SU-DHL-6 (cell line): Measurements from ENCODE around the gene HHAT.

Experiments used
- H2AFZ ChIP-seq: fragments of 200-600 bp; sonication (generic); 2 replicates; pipeline ENCODE4 v1.6.1; 2014; ENCODE audit warnings: low read depth, mild to moderate bottlenecking, moderate library complexity, mixed read lengths, antibody characterized with exemption, low read length; ENCODE audit not compliant: severe bottlenecking
- H3F3A ChIP-seq: fragments of 200-600 bp; shearing (Covaris generic); 2 replicates; pipeline ENCODE4 v1.6.0; 2016; ENCODE audit warnings: antibody characterized with exemption, mild to moderate bottlenecking; ENCODE audit not compliant: insufficient read depth
- H3K27ac ChIP-seq: fragments of 200-600 bp; sonication (generic); 2 replicates; pipeline ENCODE4 v1.5.1; 2016; ENCODE audit warnings: low read depth, mild to moderate bottlenecking, low read length, moderate library complexity, mixed read lengths
- H3K27me3 ChIP-seq: fragments of 200-600 bp; sonication (generic), shearing (Covaris generic); 2 replicates; pipeline ENCODE4 v1.6.0; 2014; ENCODE audit warnings: mild to moderate bottlenecking, low read length
- H3K36me3 ChIP-seq: fragments of 200-600 bp; sonication (generic); 2 replicates; pipeline ENCODE4 v1.6.1; 2014; ENCODE audit warnings: mild to moderate bottlenecking, low read length, mixed read lengths
- H3K4me2 ChIP-seq: fragments of 300-600, 200-600 bp; shearing (Covaris generic), sonication (generic); 2 replicates; pipeline ENCODE4 v1.6.0; 2014; ENCODE audit warnings: low read length, low read depth, mild to moderate bottlenecking; ENCODE audit not compliant: poor library complexity, severe bottlenecking
- H3K4me3 ChIP-seq: fragments of 200-600 bp; sonication (generic); 2 replicates; pipeline ENCODE4 v1.5.1; 2014; ENCODE audit warnings: antibody characterized with exemption, low read length, mild to moderate bottlenecking, mixed read lengths; ENCODE audit not compliant: insufficient read depth, poor library complexity, severe bottlenecking
- H3K79me2 ChIP-seq: fragments of 200-600 bp; sonication (generic); 2 replicates; pipeline ENCODE4 v1.6.1; 2014; ENCODE audit warnings: mild to moderate bottlenecking, low read length, moderate library complexity; ENCODE audit not compliant: insufficient read depth
- H3K9ac ChIP-seq: fragments of 200-600 bp; sonication (generic); 2 replicates; pipeline ENCODE4 v1.7.0; 2014; ENCODE audit warnings: mild to moderate bottlenecking, low read length
- H3K9me2 ChIP-seq: fragments of 200-600 bp; sonication (generic); replicated peaks from 2 replicates; pipeline ENCODE4 v1.6.1; 2014; ENCODE audit warnings: low read length; ENCODE audit not compliant: insufficient read depth
- H3K9me3 ChIP-seq: fragments of 200-600 bp; sonication (generic); 2 replicates; pipeline ENCODE4 v1.6.1; 2014; ENCODE audit warnings: low read length, mixed read lengths; ENCODE audit not compliant: insufficient read depth
- H4K20me1 ChIP-seq: fragments of 200-600 bp; sonication (generic); 2 replicates; pipeline ENCODE4 v1.6.1; 2014; ENCODE audit warnings: low read depth, mild to moderate bottlenecking, antibody characterized with exemption, low read length, moderate library complexity, mixed read lengths
- EZH2phosphoT487 ChIP-seq: fragments of 200-600 bp; sonication (generic), shearing (Covaris generic); conservative IDR thresholded peaks from 2 replicates; pipeline ENCODE4 v1.6.1; 2018; ENCODE audit warnings: mild to moderate bottlenecking, antibody characterized with exemption, low read length, moderate library complexity, mixed read lengths
- TF ChIP-seq, protein P1 (sequence below): fragments of 200-600 bp; sonication (generic); IDR thresholded peaks from one replicate; pipeline ENCODE4 v1.5.1; 2017; ENCODE audit warnings: antibody characterized with exemption, mild to moderate bottlenecking, low read length, moderate library complexity; ENCODE audit not compliant: insufficient read depth, poor library complexity, severe bottlenecking

Gene HHAT

GRCh38 chr1:210691039-210691610, 362.4 kb downstream of the HHAT start:
- Histone ChIP-seq H3K9me2 (no peaks in the 10 kb centered on the region), H3K27ac (no peak overlapping the region), H2AFZ (no peak overlapping the region), H4K20me1 (no peaks in the 10 kb centered on the region), H3K27me3 (no peaks in the 10 kb centered on the region), H3K36me3 (no peaks in the 10 kb centered on the region), H3K4me3 (no peak overlapping the region), H3K9me3 (no peaks in the 10 kb centered on the region), H3K79me2 (no peaks in the 10 kb centered on the region), H3K9ac (no peak overlapping the region), H3K4me2 (no peak overlapping the region), H3F3A (no peaks in the 10 kb centered on the region)
- TF ChIP-seq, protein P1, sequence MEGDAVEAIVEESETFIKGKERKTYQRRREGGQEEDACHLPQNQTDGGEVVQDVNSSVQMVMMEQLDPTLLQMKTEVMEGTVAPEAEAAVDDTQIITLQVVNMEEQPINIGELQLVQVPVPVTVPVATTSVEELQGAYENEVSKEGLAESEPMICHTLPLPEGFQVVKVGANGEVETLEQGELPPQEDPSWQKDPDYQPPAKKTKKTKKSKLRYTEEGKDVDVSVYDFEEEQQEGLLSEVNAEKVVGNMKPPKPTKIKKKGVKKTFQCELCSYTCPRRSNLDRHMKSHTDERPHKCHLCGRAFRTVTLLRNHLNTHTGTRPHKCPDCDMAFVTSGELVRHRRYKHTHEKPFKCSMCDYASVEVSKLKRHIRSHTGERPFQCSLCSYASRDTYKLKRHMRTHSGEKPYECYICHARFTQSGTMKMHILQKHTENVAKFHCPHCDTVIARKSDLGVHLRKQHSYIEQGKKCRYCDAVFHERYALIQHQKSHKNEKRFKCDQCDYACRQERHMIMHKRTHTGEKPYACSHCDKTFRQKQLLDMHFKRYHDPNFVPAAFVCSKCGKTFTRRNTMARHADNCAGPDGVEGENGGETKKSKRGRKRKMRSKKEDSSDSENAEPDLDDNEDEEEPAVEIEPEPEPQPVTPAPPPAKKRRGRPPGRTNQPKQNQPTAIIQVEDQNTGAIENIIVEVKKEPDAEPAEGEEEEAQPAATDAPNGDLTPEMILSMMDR, result no peak
- no peak for TF ChIP-seq EZH2phosphoT487

DNA sequence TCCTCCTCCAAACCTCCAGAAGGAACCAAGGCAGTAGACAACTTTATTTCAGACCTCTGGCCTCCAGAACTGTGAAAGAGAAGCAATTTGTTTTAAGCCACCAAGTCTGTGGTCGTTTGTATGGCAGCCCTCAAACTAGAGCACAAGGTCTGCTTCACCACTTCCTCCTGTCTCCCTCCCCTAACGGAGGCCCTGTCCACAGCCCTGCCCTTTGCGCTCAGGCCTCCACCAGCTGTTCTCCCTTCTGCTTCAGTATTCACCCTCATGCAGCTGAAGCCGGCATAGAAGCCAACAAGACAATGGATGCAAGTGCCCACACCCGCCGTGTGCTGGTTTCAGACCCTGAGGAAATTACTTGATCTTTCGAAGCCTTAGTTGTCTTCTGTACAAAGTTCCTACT, 364.1 kb downstream of the HHAT start:
- Histone ChIP-seq H4K20me1 (no peaks in the 10 kb centered on the region), H3K9me2 (no peaks in the 10 kb centered on the region), H3F3A (no peaks in the 10 kb centered on the region), H3K9me3 (no peaks in the 10 kb centered on the region), H3K9ac (no peak overlapping the region), H3K36me3 (no peaks in the 10 kb centered on the region), H3K27me3 (no peaks in the 10 kb centered on the region), H3K4me2 (no peak overlapping the region), H3K27ac (no peak overlapping the region), H3K4me3 (no peak overlapping the region), H3K79me2 (no peaks in the 10 kb centered on the region), H2AFZ (no peak overlapping the region)
- TF ChIP-seq, protein P1, result no peak
- no peak for TF ChIP-seq EZH2phosphoT487

GRCh38 chr1:210695026-210695425, 366.3 kb downstream of the HHAT start:
- Histone ChIP-seq H3K4me3 (no peak overlapping the region), H3K9ac (no peak overlapping the region), H3K9me2 (no peaks in the 10 kb centered on the region), H3K27me3 (no peaks in the 10 kb centered on the region), H3F3A (no peaks in the 10 kb centered on the region), H3K4me2 (no peak overlapping the region), H3K9me3 (no peaks in the 10 kb centered on the region), H3K79me2 (no peaks in the 10 kb centered on the region), H4K20me1 (no peaks in the 10 kb centered on the region), H3K36me3 (no peaks in the 10 kb centered on the region), H3K27ac (no peak overlapping the region), H2AFZ (no peak overlapping the region)
- TF ChIP-seq, protein P1, result no peak
- TF ChIP-seq EZH2phosphoT487, result no peak
